K562 (cell line): ENCODE measurements around the gene MOB3B. TPM values are rescaled to one million over a fixed set of nuclear protein-coding genes. Genes with fewer than 3 reads are reported as not detected.

Experiments used
- ATAC-seq: fragments of 200-7000 bp; cut with Tn5 transposase; 3 replicates; pipeline ENCODE4 v1.9.1; 2020; ENCODE audit warnings: moderate library complexity
- BruUV-seq: library from RNA; stranded (reverse); fragments of 400-500 nt; replicated peaks from 2 replicates; lab custom pipeline; 2021; lab: Mats Ljungman, UMichigan
- CTCF ChIA-PET: fragments of 300-600 bp; formaldehyde crosslinking; extraction: SDS; loops from one replicate; lab custom pipeline; 2021; ENCODE audit warnings: low intra/inter-chr PET ratio; lab: Yijun Ruan, JAX
- POLR2A ChIA-PET: fragments of 300-600, 350-650 bp; sonication (Branson Sonifier 250); formaldehyde crosslinking; extraction: SDS; loops from one replicate; lab custom pipeline; 2021; ENCODE audit warnings: antibody characterized with exemption, inconsistent platforms; lab: Yijun Ruan, JAX
- DNase-seq, 4 experiments: peaks; one replicate each; pipeline versions ENCODE4 v3.0.0 to v3.0.0-alpha.2; 2011 to 2018; ENCODE audit warnings: low spot score in 3 of 4, mixed read lengths in 3 of 4; ENCODE audit errors: extremely low read depth in 1 of 4
- FAIRE-seq: peaks from 2 replicates; lab custom pipeline; 2011; peaks lifted over from hg19 to GRCh38; lab: Jason Lieb, UNC
- H2AFZ ChIP-seq: 2 replicates; pipeline ENCODE4 v1.6.0; 2011; ENCODE audit warnings: low read depth, low read length, control low read depth, inconsistent platforms
- H3K27ac ChIP-seq: fragments of 200-600 bp; 3 replicates; pipeline ENCODE4 v1.8.0; 2011; ENCODE audit warnings: low read depth, mild to moderate bottlenecking, control low read depth, inconsistent platforms, low read length, moderate library complexity, mixed read lengths; ENCODE audit errors: extremely low read depth
- H3K27me3 ChIP-seq, 2 experiments: fragments of 300-600 bp in 1 of 2; 2 replicates in 1 of 2; 3 replicates in 1 of 2; pipeline versions ENCODE4 v1.6.0 to v1.8.0; 2011; ENCODE audit warnings: inconsistent platforms in 2 of 2, low read length in 2 of 2, mild to moderate bottlenecking in 1 of 2, mixed read lengths in 1 of 2, moderate library complexity in 1 of 2; ENCODE audit not compliant: control insufficient read depth in 2 of 2, insufficient read depth in 2 of 2
- H3K36me3 ChIP-seq: fragments of 300-600 bp; 3 replicates; pipeline ENCODE4 v1.8.0; 2011; ENCODE audit warnings: mild to moderate bottlenecking, low read length, inconsistent platforms; ENCODE audit not compliant: control insufficient read depth, insufficient read depth
- H3K4me1 ChIP-seq, 2 experiments: fragments of 200-600 bp in 1 of 2; replicated peaks in 1 of 2; 2 replicates in 1 of 2; 3 replicates in 1 of 2; pipeline versions ENCODE4 v1.5.1 to v1.8.0; 2011; ENCODE audit warnings: inconsistent platforms in 2 of 2, low read length in 2 of 2, mild to moderate bottlenecking in 1 of 2, mixed read lengths in 1 of 2, moderate library complexity in 1 of 2; ENCODE audit not compliant: control insufficient read depth in 2 of 2, insufficient read depth in 2 of 2
- H3K4me2 ChIP-seq: 2 replicates; pipeline ENCODE4 v1.6.1; 2011; ENCODE audit warnings: low read length, control low read depth, inconsistent platforms, mixed read lengths; ENCODE audit not compliant: insufficient read depth
- H3K4me3 ChIP-seq: fragments of 200-600 bp; sonication (generic), shearing (Covaris generic); 2 replicates; pipeline ENCODE4 v1.5.1; 2016; ENCODE audit warnings: control low read depth, inconsistent platforms
- H3K79me2 ChIP-seq: fragments of 200-600 bp; 3 replicates; pipeline ENCODE4 v1.8.0; 2011; ENCODE audit warnings: low read length, inconsistent platforms; ENCODE audit not compliant: control insufficient read depth, insufficient read depth
- H3K9ac ChIP-seq, 2 experiments: 2 replicates each; pipeline versions ENCODE4 v1.6.0 to v1.6.1; 2011; ENCODE audit warnings: low read depth in 2 of 2, low read length in 2 of 2, control low read depth in 1 of 2, inconsistent platforms in 1 of 2, mild to moderate bottlenecking in 1 of 2, mixed read lengths in 1 of 2; ENCODE audit not compliant: insufficient read depth in 1 of 2
- H3K9me1 ChIP-seq: one replicate; pipeline ENCODE4 v1.6.0; 2011; ENCODE audit warnings: inconsistent platforms, mild to moderate bottlenecking, low read length, moderate library complexity; ENCODE audit not compliant: control insufficient read depth, insufficient read depth
- H3K9me3 ChIP-seq: replicated peaks from 2 replicates; pipeline ENCODE4 v1.5.1; 2011; ENCODE audit warnings: low read depth, low read length, inconsistent platforms; ENCODE audit not compliant: control insufficient read depth, insufficient read depth
- H4K20me1 ChIP-seq: replicated peaks from 2 replicates; pipeline ENCODE4 v1.6.1; 2011; ENCODE audit warnings: low read length, inconsistent platforms, mixed read lengths; ENCODE audit not compliant: control insufficient read depth, insufficient read depth
- ARNT ChIP-seq, 2 experiments: fragments of 450-650 bp; IDR thresholded peaks; 2 replicates each; pipeline ENCODE4 v1.6.1; 2016; ENCODE audit warnings: mild to moderate bottlenecking in 1 of 2
- CBFA2T3 ChIP-seq: fragments of 450-650 bp; IDR thresholded peaks from 2 replicates; pipeline ENCODE4 v1.6.1; 2017
- CCAR2 ChIP-seq: fragments of 200-400 bp; formaldehyde crosslinking; IDR thresholded peaks from 2 replicates; pipeline ENCODE4 v1.6.1; 2017; ENCODE audit warnings: mild to moderate bottlenecking, low read depth, low read length
- ELF4 ChIP-seq: fragments of 450-650 bp; formaldehyde crosslinking; IDR thresholded peaks from 2 replicates; pipeline ENCODE4 v1.4.0; 2022; ENCODE audit warnings: missing genetic modification characterization
- JUN ChIP-seq, 2 experiments: sonication (generic) in 1 of 2; formaldehyde crosslinking in 1 of 2; IDR thresholded peaks; 2 replicates each; pipeline versions ENCODE4 v1.6.1 to v1.8.0; 2012 to 2022; ENCODE audit warnings: borderline replicate concordance in 2 of 2, mild to moderate bottlenecking in 2 of 2, improper control_type of control experiment in 1 of 2, low read depth in 1 of 2, low read length in 1 of 2, missing genetic modification reagents in 1 of 2
- KLF16 ChIP-seq: IDR thresholded peaks from 2 replicates; pipeline ENCODE4 v1.6.1; 2016; ENCODE audit warnings: antibody characterized with exemption
- NBN ChIP-seq: fragments of 450-650 bp; IDR thresholded peaks from 2 replicates; pipeline ENCODE4 v1.6.1; 2016; ENCODE audit warnings: low read depth, mild to moderate bottlenecking
- NONO ChIP-seq, 2 experiments: fragments of 200-400 bp in 1 of 2; fragments of 450-650 bp in 1 of 2; formaldehyde crosslinking in 1 of 2; IDR thresholded peaks; 2 replicates each; pipeline ENCODE4 v1.6.1; 2017; ENCODE audit warnings: low read depth in 2 of 2, mild to moderate bottlenecking in 2 of 2, moderate library complexity in 2 of 2, low read length in 1 of 2
- PCBP2 ChIP-seq: fragments of 200-400 bp; formaldehyde crosslinking; IDR thresholded peaks from 2 replicates; pipeline ENCODE4 v1.6.1; 2018; ENCODE audit warnings: low read length, low read depth, mild to moderate bottlenecking, moderate library complexity; ENCODE audit not compliant: poor library complexity, severe bottlenecking
- RCOR1 ChIP-seq, 2 experiments: IDR thresholded peaks; 2 replicates each; pipeline ENCODE4 v1.6.1; 2012; ENCODE audit warnings: low read depth in 2 of 2, low read length in 2 of 2, borderline replicate concordance in 1 of 2, improper control_type of control experiment in 1 of 2
- SFPQ ChIP-seq: fragments of 200-400 bp; formaldehyde crosslinking; IDR thresholded peaks from 2 replicates; pipeline ENCODE4 v1.6.1; 2017; ENCODE audit warnings: mild to moderate bottlenecking, low read depth, low read length, moderate library complexity
- SIX5 ChIP-seq, 2 experiments: IDR thresholded peaks; 2 replicates each; pipeline ENCODE4 v1.6.1; 2011; ENCODE audit warnings: low read length in 2 of 2, borderline replicate concordance in 1 of 2, low read depth in 1 of 2, mild to moderate bottlenecking in 1 of 2, moderate library complexity in 1 of 2; ENCODE audit not compliant: insufficient read depth in 1 of 2
- SMAD2 ChIP-seq: fragments of 150-350 bp; IDR thresholded peaks from 2 replicates; pipeline ENCODE4 v1.6.1; 2014; ENCODE audit warnings: low read depth, mild to moderate bottlenecking, low read length
- SRF ChIP-seq, 2 experiments: fragments of 250-450, 450-650 bp in 1 of 2; sonication (Bioruptor Pico) in 1 of 2; sonication (generic) in 1 of 2; formaldehyde crosslinking; IDR thresholded peaks; 2 replicates each; pipeline versions ENCODE4 v1.5.0 to v1.5.1; 2020 to 2022; ENCODE audit warnings: mild to moderate bottlenecking in 1 of 2, missing genetic modification reagents in 1 of 2
- STAG1 ChIP-seq: sonication (generic); formaldehyde crosslinking; IDR thresholded peaks from 2 replicates; pipeline ENCODE4 v1.5.0; 2020; ENCODE audit warnings: missing genetic modification reagents, borderline replicate concordance
- TFAM ChIP-seq: fragments of 250-450 bp; sonication (Bioruptor Pico); conservative IDR thresholded peaks from 2 replicates; pipeline ENCODE4 v1.5.0; 2021; ENCODE audit warnings: mild to moderate bottlenecking, moderate library complexity
- TSC22D4 ChIP-seq: fragments of 450-650 bp; IDR thresholded peaks from 2 replicates; pipeline ENCODE4 v1.6.1; 2016; ENCODE audit warnings: missing genetic modification characterization, missing biosample characterization, control low read depth
- ZNF384 ChIP-seq: IDR thresholded peaks from 2 replicates; pipeline ENCODE4 v1.6.1; 2012; ENCODE audit warnings: low read depth, low read length, improper control_type of control experiment
- WGBS: fragments of 100-300 bp; shearing (Covaris generic); methylation state at CpG from one replicate; pipeline ENCODE4 v1.1.6; 2016; ENCODE audit warnings: low coverage, mixed read lengths; ENCODE audit not compliant: insufficient coverage; ENCODE audit errors: missing lambda C conversion rate; 5-methylcytosine and 5-hydroxymethylcytosine counted together
- in situ Hi-C: fragments of 300-500 bp; cut with MboI; formaldehyde crosslinking; loops from 4 replicates; pipeline ENCODE4 v1.15.0; 2018; ENCODE audit warnings: inconsistent platforms, mixed read lengths
- intact Hi-C: fragments of 100-400 bp; cut with micrococcal nuclease; formaldehyde crosslinking; loops from 2 replicates; pipeline ENCODE4 v1.14.2; 2022
- polyA plus RNA-seq, 8 experiments: library from polyadenylated mRNA; depleted of rRNA in 4 of 8; stranded (reverse) in 5 of 8; unstranded in 3 of 8; fragments of >200 nt; fragmentation: Nextera tagmentation in 2 of 8; fragmentation: Illumina TruSeq in 1 of 8; extraction: Ambion mirVana in 2 of 8; extraction: Trizol in 1 of 8; gene quantifications; 2 replicates each; pipeline versions ENCODE4 v1.2.1 to v1.2.3, GENCODE V29; 2011 to 2014; ENCODE audit warnings: inconsistent platforms in 1 of 8, missing spikeins in 1 of 8
- total RNA-seq, 7 experiments: library from RNA; depleted of rRNA in 6 of 7; stranded (reverse); fragments of >200 nt in 6 of 7; fragmentation: Illumina TruSeq in 2 of 7; extraction: Trizol in 2 of 7; gene quantifications; 2 replicates each; pipeline versions ENCODE4 v1.2.1 to v1.2.3, GENCODE V29; 2011 to 2021; ENCODE audit warnings: low replicate concordance in 1 of 7

Gene MOB3B
- total and polyA plus RNA-seq, 9 of the 15 experiments (the other 6 are each of a cell fraction or from before 2014, with no cell fraction given) = 3.6 to 12.8 (median 7.2) TPM

GRCh38 chr9:27573634-27574590 lies 44.3 kb upstream of the MOB3B start:
- BruUV-seq = TSS peak; percentile 90
- peak; percentile 88 for FAIRE-seq
- no peak for TF ChIP-seq NBN
- TF ChIP-seq CCAR2 = no peak
- no peak for TF ChIP-seq ELF4
- TF ChIP-seq NONO (IDR thresholded peaks at IDR 0.05; ENCODE audit: low read depth in 2 of 2, low read length in 1 of 2) = no peak
- no peak for TF ChIP-seq SMAD2
- no peak for TF ChIP-seq CBFA2T3
- TF ChIP-seq TSC22D4 (tag) = no peak
- TF ChIP-seq TFAM (CRISPR knock-in tag) = no peak
- no peak for TF ChIP-seq SFPQ
- TF ChIP-seq SRF (CRISPR knock-in tag; IDR thresholded peaks at IDR 0.05) = no peak
- no peak for TF ChIP-seq ZNF384
- no peak for TF ChIP-seq ARNT (IDR thresholded peaks at IDR 0.05)
- TF ChIP-seq RCOR1 (IDR thresholded peaks at IDR 0.05; ENCODE audit: borderline replicate concordance in 1 of 2, low read depth in 2 of 2, low read length in 2 of 2) = no peak
- no peak for TF ChIP-seq PCBP2
- no peak for TF ChIP-seq STAG1 (CRISPR knock-in tag)
- TF ChIP-seq KLF16 = 0 out of 2 replicates have a peak, but pooled peaks have one; percentile 33
- TF ChIP-seq SIX5 (IDR thresholded peaks at IDR 0.05; ENCODE audit: borderline replicate concordance in 1 of 2, insufficient read depth in 1 of 2, low read depth in 1 of 2, low read length in 2 of 2) = peak in 1 of 2 experiments; percentile 7; a peak in 1 of 4 replicates
- TF ChIP-seq JUN (IDR thresholded peaks at IDR 0.05; ENCODE audit: borderline replicate concordance, low read depth, low read length) = 0 out of 2 replicates have a peak, but pooled peaks have one; percentile 19
- no peak for TF ChIP-seq JUN (CRISPR knock-in tag; IDR thresholded peaks at IDR 0.05; ENCODE audit: borderline replicate concordance)

More at GRCh38 chr9:27573634-27574590, 44.3 kb upstream of the MOB3B start:
- no peaks in the 10 kb centered on the region for H3K9me3 ChIP-seq
- no peaks in the 10 kb centered on the region for H3K36me3 ChIP-seq
- peak overlapping the region; percentile 79 for H3K27ac ChIP-seq
- peak overlapping the region; percentile 88 for H2AFZ ChIP-seq
- peak; percentile 56 to 92 (median 67) for DNase-seq
- H3K4me1 ChIP-seq = no peaks in the 10 kb centered on the region; a peak in 1 of 5 replicates
- H3K4me2 ChIP-seq = peak overlapping the region; percentile 72
- 2% methylated on average over 7 of the region's 35 CpGs for WGBS
- H3K4me3 ChIP-seq = peak overlapping the region; percentile 50
- ChIA-PET CTCF (no interaction called here), POLR2A (no interaction called here)
- in situ Hi-C loops = no loop called here
- intact Hi-C loops = no loop called here
- ATAC-seq = peak; percentile 87
- H3K27me3 ChIP-seq = no peaks in the 10 kb centered on the region
- H4K20me1 ChIP-seq = no peaks in the 10 kb centered on the region
- no peaks in the 10 kb centered on the region for H3K9me1 ChIP-seq
- no peaks in the 10 kb centered on the region for H3K79me2 ChIP-seq
- H3K9ac ChIP-seq = peak overlapping the region; percentile 65 to 71; a peak in 3 of 4 replicates
